PFSK-1 (cell line): Measurements from ENCODE around the gene VAT1L.

Experiments
- FOXP2 ChIP-seq: optimal IDR thresholded peaks from 2 replicates; pipeline ENCODE3; 2011; ENCODE audit warnings: borderline replicate concordance, control low read depth, inconsistent platforms; ENCODE audit not compliant: insufficient read depth; ENCODE audit errors: extremely low read length, extremely low read depth
- POLR2AphosphoS5 ChIP-seq: IDR thresholded peaks from 2 replicates; pipeline ENCODE4 v1.6.1; 2012; ENCODE audit warnings: low read depth, mild to moderate bottlenecking, control low read depth, low read length, moderate library complexity
- REST ChIP-seq, 2 experiments: IDR thresholded peaks; 2 replicates each; pipeline versions ENCODE4 v1.6.1 to v1.8.0; 2011 to 2012; ENCODE audit warnings: low read depth in 2 of 2, low read length in 2 of 2, control low read depth in 1 of 2, inconsistent platforms in 1 of 2, mild to moderate bottlenecking in 1 of 2, moderate library complexity in 1 of 2; ENCODE audit not compliant: insufficient read depth in 1 of 2
- SIN3A ChIP-seq: IDR thresholded peaks from 2 replicates; pipeline ENCODE4 v1.6.1; 2012; ENCODE audit warnings: mild to moderate bottlenecking, low read length, moderate library complexity, borderline replicate concordance; ENCODE audit not compliant: insufficient read depth
- TAF1 ChIP-seq: IDR thresholded peaks from 2 replicates; pipeline ENCODE4 v1.6.1; 2012; ENCODE audit warnings: low read length, control low read depth, borderline replicate concordance; ENCODE audit not compliant: insufficient read depth

The VAT1L gene

GRCh38 chr16:77993111-77993985 is 205.0 kb downstream of the VAT1L start:
- TF ChIP-seq POLR2AphosphoS5 (no peak), FOXP2 (no peak), REST (IDR thresholded peaks at IDR 0.05; ENCODE audit: insufficient read depth in 1 of 2, low read depth in 2 of 2, low read length in 2 of 2) (no peak), TAF1 (no peak)

- TF ChIP-seq FOXP2 (no peak), REST (IDR thresholded peaks at IDR 0.05; ENCODE audit: insufficient read depth in 1 of 2, low read depth in 2 of 2, low read length in 2 of 2) (no peak), POLR2AphosphoS5 (no peak), SIN3A (no peak), TAF1 (no peak)
Observed at GRCh38 chr16:77995843-77996455, 207.6 kb downstream of the VAT1L start.

GRCh38 chr16:77998350-77999023 is 210.1 kb downstream of the VAT1L start:
- TF ChIP-seq REST (IDR thresholded peaks at IDR 0.05; ENCODE audit: insufficient read depth in 1 of 2, low read depth in 2 of 2, low read length in 2 of 2) (no peak), FOXP2 (no peak), SIN3A (no peak), POLR2AphosphoS5 (no peak), TAF1 (no peak)

- TF ChIP-seq TAF1, result no peak
- no peak for TF ChIP-seq POLR2AphosphoS5
- TF ChIP-seq REST (IDR thresholded peaks at IDR 0.05; ENCODE audit: insufficient read depth in 1 of 2, low read depth in 2 of 2, low read length in 2 of 2), result no peak
- no peak for TF ChIP-seq FOXP2
Observed at GRCh38 chr16:78001451-78002025, 213.2 kb downstream of the VAT1L start.
